GM13976 (cell line): ENCODE data around the gene NT5E.

Experiments
- DNase-seq: peaks from one replicate; pipeline ENCODE4 v3.0.0; 2012; ENCODE audit warnings: low spot score
- CTCF ChIP-seq: IDR thresholded peaks from 2 replicates; pipeline ENCODE4 v1.5.1; 2012; ENCODE audit warnings: borderline replicate concordance, mild to moderate bottlenecking; ENCODE audit not compliant: insufficient read depth; ENCODE audit errors: extremely low read depth, missing control alignments, control extremely low read depth
- in situ Hi-C: fragments of 300-500 bp; cut with MboI; formaldehyde crosslinking; loops from one replicate; pipeline ENCODE4 v1.12.0; 2022; ENCODE audit warnings: low sequenced_read_pairs, mixed read lengths, inconsistent platforms; ENCODE audit not compliant: unreplicated experiment

Gene NT5E

DNA sequence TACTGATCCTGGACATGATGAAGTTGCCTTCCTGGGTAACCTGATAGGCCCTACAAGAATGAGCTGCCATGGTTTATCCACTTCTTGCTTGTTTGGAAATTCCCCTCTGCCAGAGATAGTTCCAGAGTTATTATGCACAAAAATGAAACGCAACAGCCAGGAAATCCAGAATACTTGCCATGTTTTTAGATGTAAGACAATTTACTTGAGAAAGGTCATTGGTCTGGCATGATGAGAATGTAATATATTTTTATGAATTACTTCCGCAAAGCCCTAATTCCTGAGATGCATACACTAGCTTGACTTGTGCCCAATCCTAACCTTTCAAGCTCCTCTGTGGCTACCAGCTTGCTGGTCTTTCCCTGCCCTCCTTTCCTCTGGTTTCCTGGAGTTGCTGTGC, 27.9 kb upstream of the NT5E start:
- DNase-seq = no peak
- in situ Hi-C loops = no loop called here
- no peak for TF ChIP-seq CTCF

DNA sequence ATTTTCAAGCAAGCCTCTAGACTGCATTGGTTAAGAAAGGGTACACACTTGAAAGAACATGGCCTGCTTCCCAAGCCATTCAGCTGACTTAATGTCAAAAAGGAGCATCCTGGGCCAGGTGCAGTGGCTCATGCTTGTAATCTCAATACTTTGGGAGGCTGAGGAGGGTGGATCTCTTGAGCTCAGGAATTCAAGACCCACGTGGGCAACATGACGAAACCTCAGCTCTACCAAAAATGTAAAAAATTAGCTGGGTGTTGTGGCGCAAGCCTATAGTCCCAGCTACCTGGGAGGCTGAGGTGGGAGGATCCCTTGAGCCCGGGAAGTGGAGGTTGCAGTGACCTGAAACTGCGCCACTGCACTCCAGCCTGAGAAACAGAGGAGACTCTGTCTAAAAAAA, 26.9 kb upstream of the NT5E start:
- TF ChIP-seq CTCF = no peak
- no peak for DNase-seq
- in situ Hi-C loops = no loop called here

DNA sequence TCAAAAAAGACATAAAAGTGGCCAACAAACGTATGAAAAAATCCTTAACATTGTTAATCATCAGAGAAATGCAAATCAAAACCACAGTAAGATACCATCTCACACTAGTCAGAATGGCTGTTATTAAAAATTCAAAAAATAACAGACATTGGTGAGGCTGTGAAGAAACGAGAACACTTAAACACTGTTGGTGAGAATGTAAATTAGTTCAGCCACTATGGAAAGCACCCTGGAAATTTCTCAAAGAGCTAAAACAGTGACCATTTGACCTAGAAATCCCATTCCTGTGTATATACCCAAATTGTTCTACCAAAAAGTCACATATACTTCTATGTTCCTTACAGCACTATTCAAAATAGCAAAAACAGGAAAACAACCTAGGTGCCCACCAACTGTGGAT, 24.9 kb upstream of the NT5E start:
- in situ Hi-C loops = no loop called here

DNA sequence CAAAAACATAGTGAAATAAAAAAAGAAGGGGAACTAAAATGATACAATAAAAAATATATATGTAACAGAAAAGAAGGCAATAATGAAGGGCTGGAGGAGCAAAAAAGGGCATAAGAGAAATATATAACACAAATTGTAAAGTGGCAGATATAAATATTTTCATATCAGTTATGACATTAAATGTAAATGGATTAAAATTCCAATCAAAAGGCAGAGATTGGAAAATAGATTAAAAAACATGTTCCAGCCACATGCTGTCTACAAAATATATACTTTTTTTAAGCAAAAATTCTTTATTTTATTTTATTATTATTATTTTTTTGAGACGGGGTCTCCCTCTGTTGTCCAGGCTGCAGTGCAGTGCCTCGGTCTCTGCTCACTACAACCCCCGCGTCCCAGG, 23.9 kb upstream of the NT5E start:
- no peak for DNase-seq
- in situ Hi-C loops = no loop called here
- no peak for TF ChIP-seq CTCF

More for the DNA sequence above, 24.9 kb upstream of the NT5E start:
- TF ChIP-seq CTCF = no peak
- no peak for DNase-seq

DNA sequence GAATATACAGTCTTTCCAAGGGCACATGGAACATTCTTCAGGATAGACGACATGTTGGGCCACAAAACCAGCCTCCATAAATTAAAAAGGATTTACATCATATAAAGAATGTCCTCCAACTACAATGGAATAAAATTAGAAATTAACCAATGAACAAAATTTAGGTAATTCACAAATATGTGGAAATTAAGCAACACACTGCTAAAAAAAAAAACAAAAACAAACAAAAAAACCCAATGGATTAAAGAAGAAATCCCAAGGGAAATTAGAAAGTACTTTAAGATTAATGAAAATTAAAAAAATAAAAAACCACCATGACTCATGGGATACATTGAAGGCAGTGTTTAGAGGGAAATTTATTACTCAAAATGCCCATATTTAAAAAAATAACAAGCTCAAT, 21.4 kb upstream of the NT5E start:
- in situ Hi-C loops = no loop called here
- no peak for TF ChIP-seq CTCF
- DNase-seq = no peak

- no peak for DNase-seq
- no peak for TF ChIP-seq CTCF
- in situ Hi-C loops = no loop called here
Measured at GRCh38 chr6:85429346-85429745, 20.5 kb upstream of the NT5E start.

- TF ChIP-seq CTCF = no peak
- DNase-seq = no peak
- in situ Hi-C loops = no loop called here
Measured at GRCh38 chr6:85431271-85431670, 18.6 kb upstream of the NT5E start.
